ENCODE measurements around the gene MAMDC4.

MAMDC4 gene

DNA sequence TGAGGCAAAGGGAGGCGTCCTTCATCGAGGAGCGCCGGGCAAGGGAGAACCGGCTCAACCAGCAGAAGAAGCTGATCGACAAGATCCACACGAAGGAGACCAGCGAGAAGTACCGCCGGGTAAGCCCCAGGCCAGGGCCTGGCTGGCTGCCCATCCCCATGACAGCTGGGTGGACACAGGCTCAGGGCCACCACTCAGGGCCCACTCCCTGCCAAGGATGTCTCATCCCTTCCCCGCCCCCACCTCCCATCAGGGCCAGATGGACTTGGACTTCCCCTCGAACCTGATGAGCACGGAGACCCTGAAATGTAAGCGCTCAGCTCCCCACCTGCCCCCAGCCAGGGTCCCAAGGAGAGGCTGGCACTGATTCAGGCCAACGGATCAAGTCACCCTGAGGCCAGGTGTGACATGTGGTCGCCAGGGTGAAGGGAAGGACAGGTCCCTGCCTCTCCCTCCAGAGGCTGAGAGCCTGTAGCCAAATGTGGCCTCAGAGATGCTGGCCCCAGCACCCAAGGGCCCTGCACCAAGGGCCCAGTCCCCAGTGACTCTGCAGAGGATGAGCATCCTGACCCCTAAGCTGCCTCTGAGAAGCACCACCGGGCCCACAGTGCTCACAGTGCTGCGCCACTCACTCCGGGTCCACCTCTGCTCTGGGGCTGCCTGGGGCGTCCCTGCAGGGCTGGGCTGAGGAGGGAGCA, 47.5 kb upstream of the MAMDC4 start:
- Histone ChIP-seq H3K27ac (ENCODE audit: extremely low read depth, low read depth, low read length) (no peak overlapping the region), H3K36me3 (ENCODE audit: control insufficient read depth in 2 of 2, insufficient read depth in 1 of 2, low read length in 2 of 2) (peaks cover 0 to 14% of the 10 kb centered on the region in 2 experiments; a peak in 1 of 3 replicates), H3K9me3 (ENCODE audit: control insufficient read depth, insufficient read depth, low read depth, low read length) (no peaks in the 10 kb centered on the region), H3K4me3 (ENCODE audit: low read depth, low read length) (no peak overlapping the region), H3K4me1 (ENCODE audit: control insufficient read depth, insufficient read depth, low read length) (peaks cover 8% of the 10 kb centered on the region)
- POLR2A ChIA-PET = no interaction called here
- CTCF ChIA-PET = interaction anchor here (1.1 to 1.5 kb wide), 2 partner anchors 12 to 44 kb away, joined by 3 to 5 read pairs; no protein-coding TSS in a partner anchor
- TF ChIP-seq TCF7L2 (IDR thresholded peaks at IDR 0.05; ENCODE audit: borderline replicate concordance, low read depth, low read length) (no peak), ZNF433 (tag by site-specific recombination; IDR thresholded peaks at IDR 0.05; ENCODE audit: low read depth) (no peak), GLIS2 (tag by site-specific recombination; IDR thresholded peaks at IDR 0.05) (peak; percentile 29; the same call in 1 of the 2 replicates), ZNF548 (tag by site-specific recombination; IDR thresholded peaks at IDR 0.05) (no peak)
- TF ChIP-seq, protein P1, sequence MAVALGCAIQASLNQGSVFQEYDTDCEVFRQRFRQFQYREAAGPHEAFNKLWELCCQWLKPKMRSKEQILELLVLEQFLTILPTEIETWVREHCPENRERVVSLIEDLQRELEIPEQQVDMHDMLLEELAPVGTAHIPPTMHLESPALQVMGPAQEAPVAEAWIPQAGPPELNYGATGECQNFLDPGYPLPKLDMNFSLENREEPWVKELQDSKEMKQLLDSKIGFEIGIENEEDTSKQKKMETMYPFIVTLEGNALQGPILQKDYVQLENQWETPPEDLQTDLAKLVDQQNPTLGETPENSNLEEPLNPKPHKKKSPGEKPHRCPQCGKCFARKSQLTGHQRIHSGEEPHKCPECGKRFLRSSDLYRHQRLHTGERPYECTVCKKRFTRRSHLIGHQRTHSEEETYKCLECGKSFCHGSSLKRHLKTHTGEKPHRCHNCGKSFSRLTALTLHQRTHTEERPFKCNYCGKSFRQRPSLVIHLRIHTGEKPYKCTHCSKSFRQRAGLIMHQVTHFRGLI (tag by site-specific recombination; IDR thresholded peaks at IDR 0.05) = no peak

GRCh38 chr9:136805207-136805740, 46.9 kb upstream of the MAMDC4 start:
- Histone ChIP-seq H3K9me3 (ENCODE audit: control insufficient read depth, insufficient read depth, low read depth, low read length) (no peaks in the 10 kb centered on the region), H3K36me3 (ENCODE audit: control insufficient read depth in 2 of 2, insufficient read depth in 1 of 2, low read length in 2 of 2) (peaks cover 0 to 20% of the 10 kb centered on the region in 2 experiments; a peak in 1 of 3 replicates), H3K4me1 (ENCODE audit: control insufficient read depth, insufficient read depth, low read length) (peaks cover 12% of the 10 kb centered on the region), H3K27ac (ENCODE audit: extremely low read depth, low read depth, low read length) (no peak overlapping the region), H3K4me3 (ENCODE audit: low read depth, low read length) (no peak overlapping the region)
- ChIA-PET CTCF (interaction anchor here (1.1 to 2.6 kb wide), 3 partner anchors 13 to 230 kb away, joined by 3 to 18 read pairs (median 4); no protein-coding TSS in a partner anchor), POLR2A (interaction anchor here (0.7 to 3.3 kb wide), 3 partner anchors 10 to 43 kb away, joined by 3 to 15 read pairs (median 4); partner anchors contain the start of gene AJM1)
- TF ChIP-seq SALL2 (tag by site-specific recombination; IDR thresholded peaks at IDR 0.05; ENCODE audit: borderline replicate concordance) = no peak
- TF ChIP-seq ZNF221 (tag by site-specific recombination; IDR thresholded peaks at IDR 0.05; ENCODE audit: borderline replicate concordance) = no peak
- no peak for TF ChIP-seq REPIN1 (tag by site-specific recombination; IDR thresholded peaks at IDR 0.05; ENCODE audit: low read depth)
- TF ChIP-seq, protein P2, sequence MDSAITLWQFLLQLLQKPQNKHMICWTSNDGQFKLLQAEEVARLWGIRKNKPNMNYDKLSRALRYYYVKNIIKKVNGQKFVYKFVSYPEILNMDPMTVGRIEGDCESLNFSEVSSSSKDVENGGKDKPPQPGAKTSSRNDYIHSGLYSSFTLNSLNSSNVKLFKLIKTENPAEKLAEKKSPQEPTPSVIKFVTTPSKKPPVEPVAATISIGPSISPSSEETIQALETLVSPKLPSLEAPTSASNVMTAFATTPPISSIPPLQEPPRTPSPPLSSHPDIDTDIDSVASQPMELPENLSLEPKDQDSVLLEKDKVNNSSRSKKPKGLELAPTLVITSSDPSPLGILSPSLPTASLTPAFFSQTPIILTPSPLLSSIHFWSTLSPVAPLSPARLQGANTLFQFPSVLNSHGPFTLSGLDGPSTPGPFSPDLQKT (IDR thresholded peaks at IDR 0.05; ENCODE audit: borderline replicate concordance, low read depth, low read length) = no peak
- TF ChIP-seq ZFP69B (tag by site-specific recombination; IDR thresholded peaks at IDR 0.05) = no peak
- TF ChIP-seq, protein P1 (tag by site-specific recombination; IDR thresholded peaks at IDR 0.05) = no peak
- no peak for TF ChIP-seq ZSCAN16 (tag by site-specific recombination; IDR thresholded peaks at IDR 0.05)
- TF ChIP-seq, protein P3, sequence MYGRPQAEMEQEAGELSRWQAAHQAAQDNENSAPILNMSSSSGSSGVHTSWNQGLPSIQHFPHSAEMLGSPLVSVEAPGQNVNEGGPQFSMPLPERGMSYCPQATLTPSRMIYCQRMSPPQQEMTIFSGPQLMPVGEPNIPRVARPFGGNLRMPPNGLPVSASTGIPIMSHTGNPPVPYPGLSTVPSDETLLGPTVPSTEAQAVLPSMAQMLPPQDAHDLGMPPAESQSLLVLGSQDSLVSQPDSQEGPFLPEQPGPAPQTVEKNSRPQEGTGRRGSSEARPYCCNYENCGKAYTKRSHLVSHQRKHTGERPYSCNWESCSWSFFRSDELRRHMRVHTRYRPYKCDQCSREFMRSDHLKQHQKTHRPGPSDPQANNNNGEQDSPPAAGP (tag by site-specific recombination; IDR thresholded peaks at IDR 0.05) = no peak

- peaks cover 5 to 25% of the 10 kb centered on the region in 2 experiments; a peak in 2 of 3 replicates for H3K36me3 ChIP-seq (ENCODE audit: control insufficient read depth in 2 of 2, insufficient read depth in 1 of 2, low read length in 2 of 2)
- H3K4me3 ChIP-seq (ENCODE audit: low read depth, low read length) = no peak overlapping the region
- ChIA-PET POLR2A (interaction anchor here (0.7 to 3.3 kb wide), 7 partner anchors 8 to 264 kb away, joined by 3 to 15 read pairs (median 3); partner anchors contain the start of genes AJM1 and SAPCD2), CTCF (interaction anchor here (0.6 to 2.6 kb wide), 5 partner anchors 14 to 229 kb away, joined by 3 to 18 read pairs (median 4); partner anchors contain the start of gene AJM1)
- TF ChIP-seq ZNF394 (tag by site-specific recombination; IDR thresholded peaks at IDR 0.05; ENCODE audit: borderline replicate concordance) = peak; percentile 33; the same call in 1 of the 2 replicates
- TF ChIP-seq ZBTB6 (tag by site-specific recombination; IDR thresholded peaks at IDR 0.05) = peak; percentile 33; the same call in 1 of the 2 replicates
- TF ChIP-seq, protein P4, sequence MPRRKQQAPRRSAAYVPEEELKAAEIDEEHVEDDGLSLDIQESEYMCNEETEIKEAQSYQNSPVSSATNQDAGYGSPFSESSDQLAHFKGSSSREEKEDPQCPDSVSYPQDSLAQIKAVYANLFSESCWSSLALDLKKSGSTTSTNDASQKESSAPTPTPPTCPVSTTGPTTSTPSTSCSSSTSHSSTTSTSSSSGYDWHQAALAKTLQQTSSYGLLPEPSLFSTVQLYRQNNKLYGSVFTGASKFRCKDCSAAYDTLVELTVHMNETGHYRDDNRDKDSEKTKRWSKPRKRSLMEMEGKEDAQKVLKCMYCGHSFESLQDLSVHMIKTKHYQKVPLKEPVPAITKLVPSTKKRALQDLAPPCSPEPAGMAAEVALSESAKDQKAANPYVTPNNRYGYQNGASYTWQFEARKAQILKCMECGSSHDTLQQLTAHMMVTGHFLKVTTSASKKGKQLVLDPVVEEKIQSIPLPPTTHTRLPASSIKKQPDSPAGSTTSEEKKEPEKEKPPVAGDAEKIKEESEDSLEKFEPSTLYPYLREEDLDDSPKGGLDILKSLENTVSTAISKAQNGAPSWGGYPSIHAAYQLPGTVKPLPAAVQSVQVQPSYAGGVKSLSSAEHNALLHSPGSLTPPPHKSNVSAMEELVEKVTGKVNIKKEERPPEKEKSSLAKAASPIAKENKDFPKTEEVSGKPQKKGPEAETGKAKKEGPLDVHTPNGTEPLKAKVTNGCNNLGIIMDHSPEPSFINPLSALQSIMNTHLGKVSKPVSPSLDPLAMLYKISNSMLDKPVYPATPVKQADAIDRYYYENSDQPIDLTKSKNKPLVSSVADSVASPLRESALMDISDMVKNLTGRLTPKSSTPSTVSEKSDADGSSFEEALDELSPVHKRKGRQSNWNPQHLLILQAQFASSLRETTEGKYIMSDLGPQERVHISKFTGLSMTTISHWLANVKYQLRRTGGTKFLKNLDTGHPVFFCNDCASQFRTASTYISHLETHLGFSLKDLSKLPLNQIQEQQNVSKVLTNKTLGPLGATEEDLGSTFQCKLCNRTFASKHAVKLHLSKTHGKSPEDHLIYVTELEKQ (tag by site-specific recombination; IDR thresholded peaks at IDR 0.05; ENCODE audit: borderline replicate concordance) = no peak
- peaks cover 7% of the 10 kb centered on the region; the same call in 1 of the 2 replicates for H3K4me1 ChIP-seq (ENCODE audit: control insufficient read depth, insufficient read depth, low read length)
- no peaks in the 10 kb centered on the region for H3K9me3 ChIP-seq (ENCODE audit: control insufficient read depth, insufficient read depth, low read depth, low read length)
- no peak overlapping the region for H3K27ac ChIP-seq (ENCODE audit: extremely low read depth, low read depth, low read length)
These were observed 46.1 kb upstream of the MAMDC4 start for GRCh38 chr9:136806067-136806466.
